Osteoblast (primary cell): Measurements from ENCODE around the gene OTOP3. TPM values are rescaled to one million over a fixed set of nuclear protein-coding genes. Genes with fewer than 3 reads are reported as not detected.

Source experiments
- DNase-seq: peaks from one replicate; pipeline ENCODE4 v3.0.0; 2011; ENCODE audit warnings: low spot score, mixed read lengths; ENCODE audit not compliant: insufficient read length; ENCODE audit errors: missing footprints
- H2AFZ ChIP-seq: 2 replicates; pipeline ENCODE4 v1.6.0; 2011; ENCODE audit warnings: mild to moderate bottlenecking, low read length
- H3K27ac ChIP-seq: 2 replicates; pipeline ENCODE4 v1.5.1; 2011; ENCODE audit warnings: mild to moderate bottlenecking, low read depth, low read length, moderate library complexity
- H3K27me3 ChIP-seq: 2 replicates; pipeline ENCODE4 v1.6.0; 2012; ENCODE audit warnings: mild to moderate bottlenecking, control low read depth, inconsistent platforms, low read length, moderate library complexity; ENCODE audit not compliant: insufficient read depth
- H3K36me3 ChIP-seq: 2 replicates; pipeline ENCODE4 v1.5.1; 2011; ENCODE audit warnings: mild to moderate bottlenecking, low read length, control low read depth, moderate library complexity; ENCODE audit not compliant: insufficient read depth
- H3K4me1 ChIP-seq: 2 replicates; pipeline ENCODE4 v1.5.1; 2011; ENCODE audit warnings: mild to moderate bottlenecking, low read length, control low read depth, moderate library complexity; ENCODE audit not compliant: insufficient read depth
- H3K4me2 ChIP-seq: 2 replicates; pipeline ENCODE4 v1.6.0; 2011; ENCODE audit warnings: mild to moderate bottlenecking, low read length; ENCODE audit not compliant: insufficient read depth
- H3K4me3 ChIP-seq: fragments of 200-600 bp; sonication (generic); 3 replicates; pipeline ENCODE4 v1.5.1; 2012; ENCODE audit warnings: mild to moderate bottlenecking, low read length, inconsistent platforms; ENCODE audit not compliant: insufficient read depth
- H3K79me2 ChIP-seq: 2 replicates; pipeline ENCODE4 v1.6.0; 2012; ENCODE audit warnings: mild to moderate bottlenecking, low read length, control low read depth, inconsistent platforms; ENCODE audit not compliant: insufficient read depth
- H3K9me3 ChIP-seq: 2 replicates; pipeline ENCODE4 v1.5.1; 2011; ENCODE audit warnings: low read depth, low read length, control low read depth
- H4K20me1 ChIP-seq: 2 replicates; pipeline ENCODE4 v1.6.0; 2012; ENCODE audit warnings: mild to moderate bottlenecking, low read length, control low read depth; ENCODE audit not compliant: insufficient read depth
- total RNA-seq: library from RNA; depleted of rRNA; stranded (reverse); fragments of >200 nt; gene quantifications from 2 replicates; pipeline ENCODE4 v1.2.3, GENCODE V29; 2012
- TF ChIP-seq, protein P1 (sequence below): IDR thresholded peaks from 2 replicates; pipeline ENCODE4 v1.5.1; 2011; ENCODE audit warnings: mild to moderate bottlenecking, low read depth, low read length, moderate library complexity; ENCODE audit errors: extremely low read depth

OTOP3 gene
- total RNA-seq, 1 donor: not detected

DNA sequence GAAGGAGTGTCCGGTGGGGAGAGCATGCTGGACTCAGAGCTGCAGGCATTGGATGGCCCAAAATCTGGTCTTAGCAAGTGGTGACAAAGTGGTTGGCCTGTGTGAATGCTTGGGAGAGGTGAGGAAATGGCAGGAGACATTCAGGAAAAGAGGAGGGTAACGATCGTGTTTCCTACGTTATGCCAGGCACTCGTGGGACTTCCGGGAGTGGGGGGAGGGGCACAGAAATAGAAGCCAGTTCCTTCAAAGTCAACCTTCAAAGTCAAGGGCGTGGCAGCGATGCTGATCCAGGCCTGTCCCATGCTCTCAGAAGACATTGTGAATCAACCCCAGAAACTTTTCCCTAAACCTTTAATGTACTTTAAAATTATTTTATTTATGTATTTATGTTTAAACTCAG, 3.8 kb downstream of the OTOP3 start:
- Histone ChIP-seq H4K20me1 (no peaks in the 10 kb centered on the region), H3K27me3 (peaks cover 56% of the 10 kb centered on the region), H3K79me2 (no peaks in the 10 kb centered on the region), H3K4me3 (no peak overlapping the region), H3K36me3 (no peaks in the 10 kb centered on the region), H3K4me2 (no peak overlapping the region), H3K9me3 (no peaks in the 10 kb centered on the region), H3K27ac (no peak overlapping the region), H3K4me1 (no peaks in the 10 kb centered on the region), H2AFZ (no peak overlapping the region)
- TF ChIP-seq, protein P1, sequence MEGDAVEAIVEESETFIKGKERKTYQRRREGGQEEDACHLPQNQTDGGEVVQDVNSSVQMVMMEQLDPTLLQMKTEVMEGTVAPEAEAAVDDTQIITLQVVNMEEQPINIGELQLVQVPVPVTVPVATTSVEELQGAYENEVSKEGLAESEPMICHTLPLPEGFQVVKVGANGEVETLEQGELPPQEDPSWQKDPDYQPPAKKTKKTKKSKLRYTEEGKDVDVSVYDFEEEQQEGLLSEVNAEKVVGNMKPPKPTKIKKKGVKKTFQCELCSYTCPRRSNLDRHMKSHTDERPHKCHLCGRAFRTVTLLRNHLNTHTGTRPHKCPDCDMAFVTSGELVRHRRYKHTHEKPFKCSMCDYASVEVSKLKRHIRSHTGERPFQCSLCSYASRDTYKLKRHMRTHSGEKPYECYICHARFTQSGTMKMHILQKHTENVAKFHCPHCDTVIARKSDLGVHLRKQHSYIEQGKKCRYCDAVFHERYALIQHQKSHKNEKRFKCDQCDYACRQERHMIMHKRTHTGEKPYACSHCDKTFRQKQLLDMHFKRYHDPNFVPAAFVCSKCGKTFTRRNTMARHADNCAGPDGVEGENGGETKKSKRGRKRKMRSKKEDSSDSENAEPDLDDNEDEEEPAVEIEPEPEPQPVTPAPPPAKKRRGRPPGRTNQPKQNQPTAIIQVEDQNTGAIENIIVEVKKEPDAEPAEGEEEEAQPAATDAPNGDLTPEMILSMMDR: no peak
- no peak for DNase-seq

DNA sequence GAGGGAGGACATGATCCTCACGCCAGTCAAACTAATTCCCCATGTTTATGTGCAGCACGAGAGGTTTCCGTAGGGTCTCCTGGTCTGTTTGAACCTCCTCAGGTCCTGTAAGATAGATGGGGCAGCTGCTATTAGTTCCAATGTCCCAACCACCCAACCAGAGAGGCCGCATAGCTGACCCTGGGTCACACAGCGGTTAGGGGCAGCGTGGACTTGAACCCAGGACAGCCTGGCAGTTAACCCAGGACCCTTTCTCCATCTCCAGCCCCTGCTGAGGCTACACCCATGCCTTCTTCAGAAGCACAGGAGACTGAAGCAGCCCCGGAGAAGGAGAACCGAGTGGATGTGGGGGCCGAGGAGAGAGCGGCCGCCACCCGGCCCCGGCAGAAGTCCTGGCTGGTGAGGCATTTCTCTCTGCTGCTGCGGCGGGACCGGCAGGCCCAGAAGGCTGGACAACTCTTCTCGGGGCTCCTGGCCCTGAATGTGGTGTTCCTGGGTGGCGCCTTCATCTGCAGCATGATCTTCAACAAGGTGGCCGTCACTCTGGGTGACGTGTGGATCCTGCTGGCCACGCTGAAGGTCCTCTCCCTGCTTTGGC, 5.5 kb downstream of the OTOP3 start:
- H2AFZ ChIP-seq: no peak overlapping the region
- no peaks in the 10 kb centered on the region for H3K36me3 ChIP-seq
- no peaks in the 10 kb centered on the region for H3K79me2 ChIP-seq
- DNase-seq: no peak
- no peaks in the 10 kb centered on the region for H3K4me1 ChIP-seq
- H3K4me3 ChIP-seq: no peak overlapping the region
- no peak overlapping the region for H3K4me2 ChIP-seq
- TF ChIP-seq, protein P1: no peak
- no peaks in the 10 kb centered on the region for H4K20me1 ChIP-seq
- peaks cover 46% of the 10 kb centered on the region for H3K27me3 ChIP-seq
- H3K27ac ChIP-seq: no peak overlapping the region
- H3K9me3 ChIP-seq: no peaks in the 10 kb centered on the region

DNA sequence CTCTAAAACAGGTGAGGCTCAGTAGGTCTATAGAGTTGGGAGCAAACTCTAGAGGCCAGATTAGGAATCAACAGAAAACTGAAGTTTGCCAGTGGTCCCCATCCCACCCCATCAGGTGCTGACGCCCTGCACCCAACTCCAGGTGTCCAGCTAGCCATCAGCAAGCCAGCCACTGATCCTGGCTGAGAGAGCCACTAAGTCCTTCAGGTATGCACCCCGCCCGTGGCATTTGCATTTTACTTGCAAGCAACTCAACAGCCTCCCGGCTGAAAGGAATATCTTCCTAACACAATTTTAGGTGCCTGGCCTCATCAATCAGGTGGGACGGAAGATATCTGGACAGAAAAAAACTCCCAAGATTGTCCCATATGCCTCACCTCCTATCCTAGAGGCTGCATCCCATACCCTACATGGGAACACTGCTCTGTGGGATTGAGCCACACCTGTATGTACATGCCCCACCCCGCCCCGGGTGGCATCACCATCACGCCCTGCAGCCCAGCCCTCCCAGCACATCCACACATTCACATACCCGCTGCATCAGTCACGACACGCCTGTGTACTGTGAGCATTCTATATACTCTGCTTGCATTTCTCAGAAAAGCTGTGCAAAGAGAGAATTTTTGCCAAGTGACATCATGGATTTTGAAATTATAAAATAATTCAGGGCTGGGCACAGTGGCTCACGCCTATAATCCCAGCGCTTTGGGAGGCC, 8.3 kb downstream of the OTOP3 start:
- no peak overlapping the region for H3K27ac ChIP-seq
- no peak for DNase-seq
- H3K36me3 ChIP-seq: no peaks in the 10 kb centered on the region
- H3K27me3 ChIP-seq: peaks cover 23% of the 10 kb centered on the region
- no peak overlapping the region for H2AFZ ChIP-seq
- no peak overlapping the region for H3K4me3 ChIP-seq
- no peaks in the 10 kb centered on the region for H3K9me3 ChIP-seq
- H3K79me2 ChIP-seq: no peaks in the 10 kb centered on the region
- H3K4me2 ChIP-seq: no peak overlapping the region
- TF ChIP-seq, protein P1: no peak
- no peaks in the 10 kb centered on the region for H4K20me1 ChIP-seq
- no peaks in the 10 kb centered on the region for H3K4me1 ChIP-seq

DNA sequence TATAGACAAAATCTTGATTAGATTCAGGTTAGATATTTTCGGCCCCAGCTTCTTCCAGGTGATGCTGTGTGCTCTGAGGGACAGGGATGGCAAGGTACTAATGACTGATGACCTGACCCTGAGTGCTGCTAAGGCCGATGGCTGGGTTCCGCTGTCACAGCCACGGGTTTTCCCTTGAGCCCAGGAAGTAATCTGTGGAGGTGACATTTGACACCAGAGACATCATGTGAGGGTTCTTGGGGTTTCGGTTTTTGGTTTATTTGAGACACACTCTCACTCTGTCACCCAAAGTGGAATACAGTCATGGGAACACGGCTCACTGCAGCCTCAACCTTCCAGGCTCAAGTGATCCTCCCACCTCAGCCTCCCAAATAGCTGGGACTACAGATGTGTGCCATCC, 9.8 kb downstream of the OTOP3 start:
- H3K4me1 ChIP-seq: no peaks in the 10 kb centered on the region
- H3K4me3 ChIP-seq: no peak overlapping the region
- no peaks in the 10 kb centered on the region for H4K20me1 ChIP-seq
- TF ChIP-seq, protein P1: no peak
- H3K4me2 ChIP-seq: no peak overlapping the region
- H3K36me3 ChIP-seq: no peaks in the 10 kb centered on the region
- no peak overlapping the region for H2AFZ ChIP-seq
- H3K9me3 ChIP-seq: no peaks in the 10 kb centered on the region
- peaks cover 23% of the 10 kb centered on the region for H3K27me3 ChIP-seq
- no peak for DNase-seq
- H3K27ac ChIP-seq: no peak overlapping the region
- no peaks in the 10 kb centered on the region for H3K79me2 ChIP-seq
